Smooth muscle cell (in vitro differentiated cells): ENCODE data around the gene CDKN3. TPM values are rescaled to one million over a fixed set of nuclear protein-coding genes. Genes with fewer than 3 reads are reported as not detected.

Source experiments
- DNase-seq: peaks from one replicate; lab custom pipeline; 2025; ENCODE audit not compliant: unreplicated experiment; lab: John Stamatoyannopoulos, UW
- H2AFZ ChIP-seq: fragments of 200-600 bp; sonication (generic); 2 replicates; pipeline ENCODE4 v1.6.0; 2016; ENCODE audit warnings: antibody characterized with exemption, low read depth, mild to moderate bottlenecking
- H3F3A ChIP-seq: fragments of 200-600 bp; sonication (generic); 2 replicates; pipeline ENCODE4 v1.6.0; 2017; ENCODE audit warnings: antibody characterized with exemption, low read depth
- H3K27ac ChIP-seq: fragments of 200-600 bp; sonication (generic); 2 replicates; pipeline ENCODE4 v1.5.1; 2016; ENCODE audit warnings: low read depth, mild to moderate bottlenecking
- H3K27me3 ChIP-seq: fragments of 200-600 bp; sonication (generic); 2 replicates; pipeline ENCODE4 v1.6.1; 2016; ENCODE audit warnings: low read depth, mild to moderate bottlenecking
- H3K36me3 ChIP-seq: fragments of 200-600 bp; sonication (generic); 2 replicates; pipeline ENCODE4 v1.5.1; 2016; ENCODE audit warnings: low read depth
- H3K4me1 ChIP-seq: fragments of 200-600 bp; sonication (generic); 2 replicates; pipeline ENCODE4 v1.5.1; 2016; ENCODE audit warnings: low read depth
- H3K4me2 ChIP-seq: fragments of 200-600 bp; sonication (generic); 2 replicates; pipeline ENCODE4 v1.6.0; 2016; ENCODE audit warnings: mild to moderate bottlenecking
- H3K4me3 ChIP-seq: fragments of 200-600 bp; sonication (generic); 2 replicates; pipeline ENCODE4 v1.5.1; 2016; ENCODE audit warnings: mild to moderate bottlenecking
- H3K79me2 ChIP-seq: fragments of 200-600 bp; sonication (generic); 2 replicates; pipeline ENCODE4 v1.6.0; 2016; ENCODE audit warnings: low read depth, mild to moderate bottlenecking
- H3K9ac ChIP-seq: fragments of 200-600 bp; sonication (generic); 2 replicates; pipeline ENCODE4 v1.6.0; 2016; ENCODE audit warnings: low read depth
- H3K9me3 ChIP-seq: fragments of 200-600 bp; sonication (generic); replicated peaks from 2 replicates; pipeline ENCODE4 v1.5.1; 2016; ENCODE audit warnings: low read depth
- H4K20me1 ChIP-seq: fragments of 200-600 bp; sonication (generic); 2 replicates; pipeline ENCODE4 v1.6.0; 2016; ENCODE audit warnings: low read depth
- WGBS: methylation state at CpG from one replicate; pipeline ENCODE4 v1.1.7; 2016; ENCODE audit warnings: low lambda C conversion rate; 5-methylcytosine and 5-hydroxymethylcytosine counted together
- polyA plus RNA-seq: library from polyadenylated mRNA; unstranded; fragments of >200 nt; fragmentation: Nextera tagmentation; extraction: Ambion mirVana; gene quantifications from 2 replicates; pipeline ENCODE4 v1.2.1, GENCODE V29; 2016
- total RNA-seq: library from RNA; depleted of rRNA; stranded (reverse); fragments of >200 nt; gene quantifications from 2 replicates; pipeline ENCODE4 v1.2.3, GENCODE V29; 2014
- TF ChIP-seq, protein P1 (sequence below): fragments of 200-600 bp; sonication (generic); IDR thresholded peaks from 2 replicates; pipeline ENCODE4 v1.5.1; 2017; ENCODE audit warnings: borderline replicate concordance, mild to moderate bottlenecking, antibody characterized with exemption; ENCODE audit not compliant: insufficient read depth, poor library complexity, severe bottlenecking

Gene CDKN3
- total and polyA plus RNA-seq, 2 experiments from 2014 or later, result 18.6 to 22.1 TPM

DNA sequence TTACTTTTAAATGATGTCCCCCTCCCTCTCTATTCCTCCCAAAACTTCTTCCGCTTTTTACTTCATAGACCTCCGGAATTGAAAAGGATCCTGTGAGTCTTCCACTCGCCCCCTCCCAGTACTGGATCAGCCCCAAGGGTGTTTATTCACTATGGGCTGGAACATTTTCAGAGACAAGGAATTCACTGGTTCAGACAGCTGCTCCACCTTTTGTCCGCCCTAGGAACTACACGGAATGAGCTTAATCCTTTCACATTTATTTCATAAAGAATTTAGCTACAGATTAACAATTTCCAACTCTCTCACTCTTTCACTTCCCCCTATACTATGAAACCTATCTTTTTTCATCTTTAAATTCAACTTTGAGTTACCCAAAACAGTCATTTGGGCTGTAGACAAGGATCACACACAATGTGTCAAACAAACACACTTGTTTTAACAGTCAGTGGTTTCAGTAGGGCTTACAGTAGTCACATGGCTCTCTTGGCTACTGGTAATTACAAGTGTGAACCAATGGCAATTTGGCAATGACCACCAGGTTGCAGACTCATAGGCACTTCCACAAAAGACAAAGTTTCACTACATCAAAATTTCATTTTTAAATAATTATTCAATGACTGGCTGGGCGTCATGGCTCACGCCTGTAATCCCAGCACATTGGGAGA is 23.8 kb downstream of the CDKN3 start:
- WGBS, result 63% methylated on average over 7 of the region's 7 CpGs
- no peaks in the 10 kb centered on the region for H3K79me2 ChIP-seq
- no peaks in the 10 kb centered on the region for H3K36me3 ChIP-seq
- H3K27ac ChIP-seq, result no peak overlapping the region
- no peak overlapping the region for H2AFZ ChIP-seq
- no peak overlapping the region for H3K9ac ChIP-seq
- H3K4me2 ChIP-seq, result no peak overlapping the region
- no peak for DNase-seq
- TF ChIP-seq, protein P1, sequence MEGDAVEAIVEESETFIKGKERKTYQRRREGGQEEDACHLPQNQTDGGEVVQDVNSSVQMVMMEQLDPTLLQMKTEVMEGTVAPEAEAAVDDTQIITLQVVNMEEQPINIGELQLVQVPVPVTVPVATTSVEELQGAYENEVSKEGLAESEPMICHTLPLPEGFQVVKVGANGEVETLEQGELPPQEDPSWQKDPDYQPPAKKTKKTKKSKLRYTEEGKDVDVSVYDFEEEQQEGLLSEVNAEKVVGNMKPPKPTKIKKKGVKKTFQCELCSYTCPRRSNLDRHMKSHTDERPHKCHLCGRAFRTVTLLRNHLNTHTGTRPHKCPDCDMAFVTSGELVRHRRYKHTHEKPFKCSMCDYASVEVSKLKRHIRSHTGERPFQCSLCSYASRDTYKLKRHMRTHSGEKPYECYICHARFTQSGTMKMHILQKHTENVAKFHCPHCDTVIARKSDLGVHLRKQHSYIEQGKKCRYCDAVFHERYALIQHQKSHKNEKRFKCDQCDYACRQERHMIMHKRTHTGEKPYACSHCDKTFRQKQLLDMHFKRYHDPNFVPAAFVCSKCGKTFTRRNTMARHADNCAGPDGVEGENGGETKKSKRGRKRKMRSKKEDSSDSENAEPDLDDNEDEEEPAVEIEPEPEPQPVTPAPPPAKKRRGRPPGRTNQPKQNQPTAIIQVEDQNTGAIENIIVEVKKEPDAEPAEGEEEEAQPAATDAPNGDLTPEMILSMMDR, result peak; percentile 45
- H3K4me3 ChIP-seq, result no peak overlapping the region
- H3K9me3 ChIP-seq, result no peaks in the 10 kb centered on the region
- H3F3A ChIP-seq, result no peaks in the 10 kb centered on the region
- H3K4me1 ChIP-seq, result no peaks in the 10 kb centered on the region
- no peaks in the 10 kb centered on the region for H3K27me3 ChIP-seq
- peaks cover 5% of the 10 kb centered on the region for H4K20me1 ChIP-seq

DNA sequence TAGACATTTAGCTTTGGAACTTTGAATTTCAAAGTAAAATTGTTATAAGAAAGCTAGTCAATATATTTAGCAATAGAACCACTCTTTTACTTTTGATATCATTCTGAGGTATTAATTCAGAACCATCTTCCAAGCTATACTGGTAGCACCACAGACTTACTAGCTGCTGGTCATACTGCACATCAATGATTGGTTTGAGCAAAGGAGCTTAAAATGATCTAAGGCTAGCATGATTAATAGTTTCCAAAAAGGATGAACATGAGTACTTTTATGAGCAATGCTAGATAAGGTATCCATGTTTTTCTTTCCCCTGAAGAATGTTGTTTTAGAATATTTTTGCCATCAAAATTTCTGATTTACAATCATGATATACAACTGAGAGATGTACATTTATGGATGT is 27.2 kb downstream of the CDKN3 start:
- H4K20me1 ChIP-seq, result peaks cover 15% of the 10 kb centered on the region
- peaks cover 6% of the 10 kb centered on the region for H3K36me3 ChIP-seq
- H3K4me2 ChIP-seq, result no peak overlapping the region
- H3K4me3 ChIP-seq, result no peak overlapping the region
- no peak overlapping the region for H3K27ac ChIP-seq
- TF ChIP-seq, protein P1, result no peak
- peaks cover under 1% of the 10 kb centered on the region for H3F3A ChIP-seq
- DNase-seq, result no peak
- no peaks in the 10 kb centered on the region for H3K79me2 ChIP-seq
- H2AFZ ChIP-seq, result no peak overlapping the region
- H3K9me3 ChIP-seq, result no peaks in the 10 kb centered on the region
- H3K9ac ChIP-seq, result no peak overlapping the region
- no peaks in the 10 kb centered on the region for H3K4me1 ChIP-seq
- no peaks in the 10 kb centered on the region for H3K27me3 ChIP-seq

DNA sequence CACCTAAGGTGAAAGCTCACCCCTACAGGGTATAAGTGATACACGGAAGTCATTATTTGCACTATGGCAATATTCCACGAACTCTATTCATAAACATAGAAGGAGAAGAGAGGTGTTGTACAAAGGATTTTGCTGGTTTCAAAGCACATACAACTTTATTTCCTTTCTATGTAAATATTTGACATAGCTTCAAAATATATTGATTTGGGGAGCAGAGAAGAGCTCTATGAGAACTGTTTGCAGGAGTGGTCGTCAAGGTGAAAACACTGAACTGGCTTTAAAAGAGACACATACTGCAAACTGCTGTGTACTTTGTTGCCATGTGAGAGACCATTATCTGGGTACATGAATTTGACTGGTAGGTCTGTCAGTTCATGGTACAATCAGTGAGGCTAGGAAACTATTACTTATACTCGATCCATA is 27.7 kb downstream of the CDKN3 start:
- Histone ChIP-seq H3K9ac (no peak overlapping the region), H3K4me3 (no peak overlapping the region), H3F3A (peaks cover 3% of the 10 kb centered on the region), H3K9me3 (no peaks in the 10 kb centered on the region), H3K4me1 (no peaks in the 10 kb centered on the region), H3K36me3 (peaks cover 6% of the 10 kb centered on the region), H3K79me2 (no peaks in the 10 kb centered on the region), H2AFZ (no peak overlapping the region), H3K27ac (no peak overlapping the region), H3K27me3 (no peaks in the 10 kb centered on the region), H4K20me1 (peaks cover 19% of the 10 kb centered on the region), H3K4me2 (no peak overlapping the region)
- DNase-seq, result no peak
- 94% methylated on average over 4 of the region's 4 CpGs for WGBS
- TF ChIP-seq, protein P1, result no peak

DNA sequence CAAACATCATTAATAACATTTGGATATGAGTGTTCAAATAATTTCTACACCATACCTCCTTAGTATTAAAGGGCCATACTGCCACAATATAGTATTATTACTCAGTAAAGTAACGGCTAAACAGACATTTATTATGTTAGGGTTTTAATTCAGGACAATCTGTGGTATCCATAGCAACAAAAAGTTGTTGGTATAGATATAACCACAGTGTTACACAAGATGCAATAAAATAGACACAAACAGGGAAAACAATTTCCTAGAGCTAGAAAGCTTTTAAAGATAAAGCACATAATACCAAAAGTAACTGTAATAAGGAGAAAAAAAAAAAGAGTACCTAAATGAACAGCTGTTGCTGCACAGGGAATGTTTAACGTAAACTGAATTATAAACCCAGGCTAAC is 28.3 kb downstream of the CDKN3 start:
- 86% methylated on average over 2 of the region's 2 CpGs for WGBS
- peaks cover 3% of the 10 kb centered on the region for H3F3A ChIP-seq
- no peak overlapping the region for H3K4me2 ChIP-seq
- TF ChIP-seq, protein P1, result no peak
- no peaks in the 10 kb centered on the region for H3K79me2 ChIP-seq
- no peak overlapping the region for H3K27ac ChIP-seq
- H3K9me3 ChIP-seq, result no peaks in the 10 kb centered on the region
- no peak overlapping the region for H2AFZ ChIP-seq
- no peak overlapping the region for H3K4me3 ChIP-seq
- peaks cover 6% of the 10 kb centered on the region for H3K36me3 ChIP-seq
- no peak overlapping the region for H3K9ac ChIP-seq
- peaks cover 25% of the 10 kb centered on the region for H4K20me1 ChIP-seq
- H3K4me1 ChIP-seq, result no peaks in the 10 kb centered on the region
- no peak for DNase-seq
- no peaks in the 10 kb centered on the region for H3K27me3 ChIP-seq
